Body of pancreas (tissue), 4 donors: ENCODE data around the gene LBR. TPM values are rescaled to one million over a fixed set of nuclear protein-coding genes. Genes with fewer than 3 reads are reported as not detected.
A peak's percentile ranks its signal among the peaks of the same experiment; 100 is the strongest.

ENCODE experiments used
- ATAC-seq: fragments of 150-250 bp; one replicate; pipeline ENCODE4 v1.9.1; 2016
- DNase-seq, 4 donors: peaks; one replicate each; pipeline ENCODE4 v3.0.0-alpha.2; 2019
- H3K27ac ChIP-seq, 4 donors: fragments of 200-600 bp; sonication (generic); 1 replicate in 3 of 4; 2 replicates in 1 of 4; pipeline versions ENCODE4 v1.5.1 to v1.6.1; 2016 to 2019; ENCODE audit warnings: mild to moderate bottlenecking in 1 of 4, mixed read lengths in 1 of 4, moderate library complexity in 1 of 4
- H3K27me3 ChIP-seq, 2 donors: fragments of 200-600 bp; sonication (generic); one replicate each; pipeline ENCODE4 v1.6.0; 2016; ENCODE audit warnings: mild to moderate bottlenecking in 1 of 2
- H3K36me3 ChIP-seq, 2 donors: fragments of 200-600 bp; sonication (generic); replicated peaks in 1 of 2; 2 replicates each; pipeline ENCODE4 v1.5.1; 2016; ENCODE audit warnings: low read depth in 2 of 2; ENCODE audit not compliant: insufficient read depth in 1 of 2
- H3K4me1 ChIP-seq: fragments of 200-600 bp; sonication (generic); one replicate; pipeline ENCODE4 v1.6.0; 2016
- H3K4me3 ChIP-seq, 2 donors: fragments of 200-600 bp; sonication (generic); 1 replicate in 1 of 2; 2 replicates in 1 of 2; pipeline ENCODE4 v1.5.1; 2016 to 2019
- H3K9me3 ChIP-seq, 3 donors: fragments of 200-600 bp; sonication (generic); 1 replicate in 2 of 3; 2 replicates in 1 of 3; pipeline ENCODE4 v1.5.1; 2016
- CTCF ChIP-seq, 7 experiments: fragments of 450-650 bp in 4 of 7; fragments of 200-600 bp in 3 of 7; sonication (generic) in 3 of 7; IDR thresholded peaks; one replicate each; pipeline ENCODE4 v1.5.1; 2016 to 2019; ENCODE audit warnings: antibody characterized with exemption in 7 of 7
- POLR2A ChIP-seq, 3 donors: fragments of 450-650 bp; IDR thresholded peaks; one replicate each; pipeline ENCODE4 v1.6.1; 2016; ENCODE audit warnings: antibody characterized with exemption in 3 of 3, mild to moderate bottlenecking in 2 of 3
- WGBS, 2 donors: methylation state at CpG; one replicate each; pipeline ENCODE4 v1.1.5; 2017; 5-methylcytosine and 5-hydroxymethylcytosine counted together
- intact Hi-C: fragments of 100-400 bp; cut with DNase I; formaldehyde crosslinking; loops from one replicate; pipeline ENCODE4 v1.15.1; 2023
- total RNA-seq, 2 donors: library from RNA; depleted of rRNA; stranded (reverse); fragments of >200 nt; gene quantifications; one replicate each; pipeline ENCODE4 v1.1.0, GENCODE V29; 2016

LBR gene
- total RNA-seq, 2 donors from 2014 or later: 15.2 to 26.5 TPM

GRCh38 chr1:225430301-225430700, 2.5 kb upstream of the LBR start:
- WGBS, 2 donors: 61 to 67% methylated on average over 7 of the region's 7 CpGs
- DNase-seq (no peak), ATAC-seq (no peak)
- TF ChIP-seq POLR2A (IDR thresholded peaks at IDR 0.05) (no peak), CTCF (IDR thresholded peaks at IDR 0.05) (no peak)
- Histone ChIP-seq H3K27ac (no peak overlapping the region), H3K36me3 (no peaks in the 10 kb centered on the region), H3K9me3 (no peaks in the 10 kb centered on the region), H3K4me1 (peaks cover 17% of the 10 kb centered on the region), H3K4me3 (no peak overlapping the region), H3K27me3 (no peaks in the 10 kb centered on the region)
- intact Hi-C loops: no loop called here

GRCh38 chr1:225428881-225429455, 1.1 kb upstream of the LBR start:
- 14 to 15% methylated on average over 7 of the region's 7 CpGs for WGBS, 2 donors
- Histone ChIP-seq H3K9me3 (no peaks in the 10 kb centered on the region), H3K27ac (peak overlapping the region; percentile 92 to 97 (median 94)), H3K36me3 (no peaks in the 10 kb centered on the region), H3K4me1 (peaks cover 27% of the 10 kb centered on the region), H3K4me3 (peak overlapping the region in 1 of 2 donors; percentile 78), H3K27me3 (no peaks in the 10 kb centered on the region)
- DNase-seq (no peak), ATAC-seq (no peak)
- intact Hi-C loops: no loop called here
- TF ChIP-seq POLR2A (IDR thresholded peaks at IDR 0.05) (no peak), CTCF (IDR thresholded peaks at IDR 0.05) (no peak)

- DNase-seq (peak; percentile 91 to 94 (median 92)), ATAC-seq (peak; percentile 92)
- H3K4me1 ChIP-seq: peaks cover 31% of the 10 kb centered on the region
- H3K9me3 ChIP-seq: no peaks in the 10 kb centered on the region
- peak overlapping the region; percentile 17 to 78 for H3K4me3 ChIP-seq
- H3K27me3 ChIP-seq: no peaks in the 10 kb centered on the region
- TF ChIP-seq POLR2A (IDR thresholded peaks at IDR 0.05): peak; percentile 60 to 83 (median 79)
- no peak for TF ChIP-seq CTCF (IDR thresholded peaks at IDR 0.05)
- H3K36me3 ChIP-seq: no peaks in the 10 kb centered on the region
- 0 to 1% methylated on average over 27 to 79 of the region's 81 CpGs for WGBS, 2 donors
- intact Hi-C loops: no loop called here
- H3K27ac ChIP-seq: peak overlapping the region; percentile 92 to 97 (median 94)
These were observed 436 bp upstream of the LBR start for GRCh38 chr1:225428068-225428880.

- DNase-seq (peak in 3 of 4 donors; percentile 39 to 54 (median 41)), ATAC-seq (peak; percentile 8)
- Histone ChIP-seq H3K9me3 (no peaks in the 10 kb centered on the region), H3K27me3 (no peaks in the 10 kb centered on the region), H3K36me3 (no peaks in the 10 kb centered on the region), H3K4me3 (peak overlapping the region; percentile 64 to 78), H3K27ac (peak overlapping the region; percentile 92 to 97 (median 94)), H3K4me1 (peaks cover 47% of the 10 kb centered on the region)
- WGBS, 2 donors: 4 to 5% methylated on average over 34 to 36 of the region's 36 CpGs
- TF ChIP-seq POLR2A (IDR thresholded peaks at IDR 0.05): peak in 1 of 3 donors; percentile 23
- no peak for TF ChIP-seq CTCF (IDR thresholded peaks at IDR 0.05)
- intact Hi-C loops: no loop called here
These were observed 1.2 kb downstream of the LBR start for GRCh38 chr1:225426395-225427234.
